GM19397 (cell line): ENCODE results near the gene RABEP2.

Experiments
- ATAC-seq: cut with Tn5 transposase; IDR thresholded peaks from one replicate; pipeline ENCODE4 v1.9.1; 2021; ENCODE audit warnings: mild to moderate bottlenecking, moderate library complexity; ENCODE audit not compliant: unreplicated experiment

The RABEP2 gene

GRCh38 chr16:28859326-28859725 is 65.7 kb downstream of the RABEP2 start:
- no peak for ATAC-seq

DNA sequence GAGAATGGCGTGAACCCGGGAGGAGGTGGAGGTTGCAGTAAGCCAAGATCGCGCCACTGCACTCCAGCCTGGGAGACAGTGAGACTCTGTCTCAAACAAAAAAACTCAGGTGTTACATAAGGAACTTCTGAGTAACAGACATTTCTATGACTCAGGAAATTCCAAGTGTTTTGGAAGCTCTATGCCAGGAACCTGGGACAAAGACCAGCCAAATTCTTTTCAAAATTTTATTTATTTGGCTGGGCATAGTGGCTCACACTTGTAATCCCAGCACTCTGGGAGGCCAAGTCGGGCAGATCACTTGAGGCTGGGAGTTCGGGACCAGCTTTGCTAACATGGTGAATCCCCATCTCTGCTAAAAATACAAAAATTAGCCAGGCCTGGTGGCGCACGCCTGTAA is 66.6 kb downstream of the RABEP2 start:
- no peak for ATAC-seq
